Measurements from ENCODE around the gene ZFHX3.

- TF ChIP-seq POLR2A (IDR thresholded peaks at IDR 0.05) (no peak), CTCF (IDR thresholded peaks at IDR 0.05) (no peak)
Observed at GRCh38 chr16:72988569-72988968, 59.4 kb downstream of the ZFHX3 start.

Data from testis (tissue), 2 donors.